H9 (cell line): Measurements from ENCODE around the gene CPSF2. TPM values are rescaled to one million over a fixed set of nuclear protein-coding genes. Genes with fewer than 3 reads are reported as not detected.

Experiments
- DNase-seq: peaks from one replicate; pipeline ENCODE4 v3.0.0-alpha.2; 2017
- H2AFZ ChIP-seq: one replicate; pipeline ENCODE4 v1.6.1; 2013; ENCODE audit warnings: mild to moderate bottlenecking, low read length, control low read depth, moderate library complexity
- H2AK5ac ChIP-seq: 2 replicates; pipeline ENCODE4 v1.6.1; 2013; ENCODE audit warnings: low read length, control low read depth, mixed read lengths; ENCODE audit not compliant: insufficient read length
- H2BK120ac ChIP-seq: one replicate; pipeline ENCODE4 v1.6.1; 2013; ENCODE audit warnings: low read depth, mild to moderate bottlenecking, low read length, control low read depth, inconsistent platforms; ENCODE audit not compliant: poor library complexity, severe bottlenecking
- H2BK12ac ChIP-seq: 2 replicates; pipeline ENCODE4 v1.6.1; 2013; ENCODE audit warnings: low read length, control low read depth, mixed read lengths, low read depth; ENCODE audit not compliant: insufficient read length
- H2BK15ac ChIP-seq: 2 replicates; pipeline ENCODE4 v1.6.1; 2013; ENCODE audit warnings: low read depth, low read length, control low read depth
- H2BK20ac ChIP-seq: one replicate; pipeline ENCODE4 v1.6.1; 2013; ENCODE audit warnings: low read depth, mild to moderate bottlenecking, low read length, control low read depth, inconsistent platforms; ENCODE audit not compliant: poor library complexity, severe bottlenecking
- H2BK5ac ChIP-seq: 2 replicates; pipeline ENCODE4 v1.6.1; 2013; ENCODE audit warnings: low read length, control low read depth, mixed read lengths; ENCODE audit not compliant: insufficient read length
- H3K14ac ChIP-seq: 2 replicates; pipeline ENCODE4 v1.6.1; 2013; ENCODE audit warnings: low read length, control low read depth; ENCODE audit not compliant: insufficient read depth
- H3K18ac ChIP-seq: 2 replicates; pipeline ENCODE4 v1.6.1; 2013; ENCODE audit warnings: low read depth, mild to moderate bottlenecking, mixed read lengths, low read length, control low read depth; ENCODE audit not compliant: insufficient read length
- H3K23ac ChIP-seq: 2 replicates; pipeline ENCODE4 v1.6.1; 2013; ENCODE audit warnings: low read length, control low read depth, mixed read lengths, low read depth; ENCODE audit not compliant: insufficient read length
- H3K23me2 ChIP-seq: 2 replicates; pipeline ENCODE4 v1.6.1; 2013; ENCODE audit warnings: low read depth, mild to moderate bottlenecking, mixed read lengths, low read length, control low read depth; ENCODE audit not compliant: insufficient read length, poor library complexity, severe bottlenecking
- H3K27ac ChIP-seq: 2 replicates; pipeline ENCODE4 v1.5.1; 2013; ENCODE audit warnings: low read length, control low read depth, mixed read lengths, low read depth; ENCODE audit not compliant: insufficient read length
- H3K27me3 ChIP-seq: 2 replicates; pipeline ENCODE4 v1.6.1; 2013; ENCODE audit warnings: low read length, control low read depth, inconsistent platforms; ENCODE audit not compliant: insufficient read depth
- H3K4ac ChIP-seq: 2 replicates; pipeline ENCODE4 v1.6.1; 2013; ENCODE audit warnings: low read depth, mild to moderate bottlenecking, control low read depth, inconsistent platforms, low read length, moderate library complexity
- H3K4me1 ChIP-seq: 2 replicates; pipeline ENCODE4 v1.6.1; 2013; ENCODE audit warnings: low read length, control low read depth, inconsistent platforms; ENCODE audit not compliant: insufficient read depth
- H3K4me2 ChIP-seq: 2 replicates; pipeline ENCODE4 v1.6.1; 2013; ENCODE audit warnings: low read length, control low read depth, mixed read lengths; ENCODE audit not compliant: insufficient read length, insufficient read depth
- H3K56ac ChIP-seq: 2 replicates; pipeline ENCODE4 v1.6.1; 2013; ENCODE audit warnings: low read depth, mild to moderate bottlenecking, mixed read lengths, low read length, control low read depth; ENCODE audit not compliant: insufficient read length
- H3K79me1 ChIP-seq: 2 replicates; pipeline ENCODE4 v1.6.1; 2013; ENCODE audit warnings: low read depth, mild to moderate bottlenecking, moderate library complexity, low read length, control low read depth, inconsistent platforms; ENCODE audit not compliant: insufficient read depth, poor library complexity, severe bottlenecking
- H3K79me2 ChIP-seq: 2 replicates; pipeline ENCODE4 v1.6.1; 2013; ENCODE audit warnings: low read length, control low read depth, inconsistent platforms; ENCODE audit not compliant: insufficient read depth
- H3K9ac ChIP-seq: 2 replicates; pipeline ENCODE4 v1.6.1; 2013; ENCODE audit warnings: low read length, control low read depth, mixed read lengths; ENCODE audit not compliant: insufficient read length; ENCODE audit errors: extremely low read depth
- H3K9me3 ChIP-seq: one replicate; pipeline ENCODE4 v1.6.1; 2013; ENCODE audit warnings: low read depth, low read length, inconsistent platforms; ENCODE audit not compliant: control insufficient read depth
- H3T11ph ChIP-seq: one replicate; pipeline ENCODE4 v1.6.1; 2013; ENCODE audit warnings: mild to moderate bottlenecking, low read length, control low read depth, inconsistent platforms
- H4K20me1 ChIP-seq: one replicate; pipeline ENCODE4 v1.6.1; 2013; ENCODE audit not compliant: control insufficient read depth, insufficient read length, insufficient read depth
- H4K5ac ChIP-seq: 2 replicates; pipeline ENCODE4 v1.6.1; 2013; ENCODE audit warnings: low read depth, mild to moderate bottlenecking, mixed read lengths, low read length, control low read depth; ENCODE audit not compliant: insufficient read length
- H4K8ac ChIP-seq: replicated peaks from 2 replicates; pipeline ENCODE4 v1.6.1; 2013; ENCODE audit warnings: low read length, control low read depth, mixed read lengths, low read depth; ENCODE audit not compliant: insufficient read length
- H4K91ac ChIP-seq: 2 replicates; pipeline ENCODE4 v1.6.1; 2013; ENCODE audit warnings: low read depth, mild to moderate bottlenecking, moderate library complexity, mixed read lengths, low read length, control low read depth; ENCODE audit not compliant: insufficient read length
- H3K27ac Mint-ChIP-seq, 3 experiments: 2 replicates in 2 of 3; 3 replicates in 1 of 3; pipeline ENCODE4 v1.8.0; 2020 to 2021; ENCODE audit warnings: mixed read lengths in 3 of 3, mild to moderate bottlenecking in 1 of 3, moderate library complexity in 1 of 3
- H3K27me3 Mint-ChIP-seq: 2 replicates; pipeline ENCODE4 v1.8.0; 2021; ENCODE audit warnings: low read depth, mild to moderate bottlenecking, moderate library complexity, mixed read lengths
- H3K36me3 Mint-ChIP-seq, 3 experiments: 2 replicates in 2 of 3; 3 replicates in 1 of 3; pipeline ENCODE4 v1.8.0; 2020 to 2021; ENCODE audit warnings: low read depth in 3 of 3, mixed read lengths in 3 of 3; ENCODE audit not compliant: insufficient read depth in 1 of 3
- H3K4me1 Mint-ChIP-seq, 2 experiments: 2 replicates each; pipeline ENCODE4 v1.8.0; 2020; ENCODE audit warnings: mixed read lengths in 2 of 2
- H3K4me3 Mint-ChIP-seq, 2 experiments: 2 replicates in 1 of 2; 3 replicates in 1 of 2; pipeline ENCODE4 v1.8.0; 2020 to 2021; ENCODE audit warnings: mild to moderate bottlenecking in 2 of 2, mixed read lengths in 2 of 2, moderate library complexity in 1 of 2
- H3K9me3 Mint-ChIP-seq, 2 experiments: 2 replicates in 1 of 2; 3 replicates in 1 of 2; pipeline ENCODE4 v1.8.0; 2020; ENCODE audit warnings: mild to moderate bottlenecking in 2 of 2, mixed read lengths in 2 of 2, moderate library complexity in 1 of 2
- WGBS: extraction: QIAGEN DNeasy Blood & Tissue Kit; methylation state at CpG from one replicate; pipeline ENCODE4 v1.1.7; 2013; ENCODE audit warnings: missing lambda C conversion rate, low lambda C conversion rate, mixed read lengths; ENCODE audit not compliant: insufficient read length; ENCODE audit errors: extremely low coverage; 5-methylcytosine and 5-hydroxymethylcytosine counted together
- total RNA-seq: library from RNA; stranded (reverse); gene quantifications from 2 replicates; pipeline ENCODE4 v1.2.1, GENCODE V29; 2021
- TF ChIP-seq, protein P1 (sequence below): fragments of 200-600 bp; sonication (generic); conservative IDR thresholded peaks from 3 replicates; pipeline ENCODE4 v1.8.0; 2021; ENCODE audit warnings: antibody characterized with exemption, mild to moderate bottlenecking

The CPSF2 gene
- total RNA-seq, 1 experiment from 2014 or later, result 108 TPM

DNA sequence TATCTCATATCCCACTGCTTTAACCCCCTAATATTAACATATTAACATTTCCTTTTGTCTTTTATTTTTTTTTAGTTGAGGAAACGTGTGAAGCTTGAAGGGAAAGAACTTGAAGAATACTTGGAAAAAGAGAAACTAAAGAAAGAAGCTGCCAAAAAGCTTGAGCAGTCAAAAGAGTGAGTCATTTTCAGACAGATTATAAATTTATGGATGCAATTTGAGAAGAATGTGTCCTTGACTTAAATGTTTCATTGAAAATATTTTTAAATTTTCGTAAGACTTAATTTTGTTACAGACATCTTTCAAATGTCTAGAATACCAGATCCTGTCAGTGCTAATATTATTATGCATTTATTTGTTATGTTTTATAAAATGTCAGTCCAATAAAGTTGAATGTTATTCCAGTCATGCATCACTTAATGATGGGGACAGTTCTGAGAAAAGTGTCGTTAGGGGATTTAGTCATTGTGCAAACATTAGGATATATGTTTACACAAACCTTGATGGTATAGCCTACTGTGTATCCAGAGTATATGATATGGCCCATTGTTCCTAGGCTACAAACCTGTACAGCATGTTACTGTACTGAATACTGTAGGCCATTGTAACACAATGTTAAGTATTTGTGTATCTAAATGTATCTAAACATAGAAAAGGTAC is 32.6 kb downstream of the CPSF2 start:
- Histone ChIP-seq H4K8ac (no peak overlapping the region), H3K9ac (no peak overlapping the region), H3T11ph (no peak overlapping the region), H3K23me2 (no peaks in the 10 kb centered on the region), H4K91ac (no peak overlapping the region), H3K4me1 (no peaks in the 10 kb centered on the region), H2AFZ (no peak overlapping the region), H3K9me3 (no peaks in the 10 kb centered on the region), H4K5ac (no peak overlapping the region), H2BK120ac (no peak overlapping the region), H3K23ac (no peak overlapping the region), H3K14ac (no peak overlapping the region), H3K4ac (no peak overlapping the region), H3K27ac (no peak overlapping the region), H2BK5ac (no peak overlapping the region), H2BK12ac (no peak overlapping the region), H2AK5ac (no peak overlapping the region), H3K79me2 (no peaks in the 10 kb centered on the region), H3K56ac (no peak overlapping the region), H3K18ac (no peak overlapping the region), H4K20me1 (no peaks in the 10 kb centered on the region), H2BK15ac (no peak overlapping the region), H3K27me3 (no peaks in the 10 kb centered on the region), H2BK20ac (no peak overlapping the region), H3K4me2 (no peak overlapping the region), H3K79me1 (no peaks in the 10 kb centered on the region)
- H3K4me3 Mint-ChIP-seq, result no peak overlapping the region
- TF ChIP-seq, protein P1, sequence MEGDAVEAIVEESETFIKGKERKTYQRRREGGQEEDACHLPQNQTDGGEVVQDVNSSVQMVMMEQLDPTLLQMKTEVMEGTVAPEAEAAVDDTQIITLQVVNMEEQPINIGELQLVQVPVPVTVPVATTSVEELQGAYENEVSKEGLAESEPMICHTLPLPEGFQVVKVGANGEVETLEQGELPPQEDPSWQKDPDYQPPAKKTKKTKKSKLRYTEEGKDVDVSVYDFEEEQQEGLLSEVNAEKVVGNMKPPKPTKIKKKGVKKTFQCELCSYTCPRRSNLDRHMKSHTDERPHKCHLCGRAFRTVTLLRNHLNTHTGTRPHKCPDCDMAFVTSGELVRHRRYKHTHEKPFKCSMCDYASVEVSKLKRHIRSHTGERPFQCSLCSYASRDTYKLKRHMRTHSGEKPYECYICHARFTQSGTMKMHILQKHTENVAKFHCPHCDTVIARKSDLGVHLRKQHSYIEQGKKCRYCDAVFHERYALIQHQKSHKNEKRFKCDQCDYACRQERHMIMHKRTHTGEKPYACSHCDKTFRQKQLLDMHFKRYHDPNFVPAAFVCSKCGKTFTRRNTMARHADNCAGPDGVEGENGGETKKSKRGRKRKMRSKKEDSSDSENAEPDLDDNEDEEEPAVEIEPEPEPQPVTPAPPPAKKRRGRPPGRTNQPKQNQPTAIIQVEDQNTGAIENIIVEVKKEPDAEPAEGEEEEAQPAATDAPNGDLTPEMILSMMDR, result no peak
- H3K36me3 Mint-ChIP-seq, result peaks cover 33 to 73% (median 66%) of the 10 kb centered on the region in 3 experiments; a peak in 6 of 7 replicates
- DNase-seq, result no peak
- no peaks in the 10 kb centered on the region for H3K4me1 Mint-ChIP-seq
- no peaks in the 10 kb centered on the region for H3K9me3 Mint-ChIP-seq
- H3K27me3 Mint-ChIP-seq, result no peaks in the 10 kb centered on the region
- no peak overlapping the region; a peak in 1 of 7 replicates for H3K27ac Mint-ChIP-seq
- no CpG with 5 or more reads among the region's 3 CpGs for WGBS
